K562 treated with DMSO at 1 percent for 24 hours (cell line): ENCODE results near the gene MFN1. TPM values are rescaled to one million over a fixed set of nuclear protein-coding genes. Genes with fewer than 3 reads are reported as not detected.

Experiments
- total RNA-seq: library from RNA; unstranded; fragments of 300-600 nt; gene quantifications from 2 replicates; pipeline ENCODE4 v1.2.3, GENCODE V29; 2022; ENCODE audit warnings: low read depth; ENCODE audit not compliant: insufficient read depth

The MFN1 gene
- 8.8 and 10.2 TPM in 2 replicates for total RNA-seq

DNA sequence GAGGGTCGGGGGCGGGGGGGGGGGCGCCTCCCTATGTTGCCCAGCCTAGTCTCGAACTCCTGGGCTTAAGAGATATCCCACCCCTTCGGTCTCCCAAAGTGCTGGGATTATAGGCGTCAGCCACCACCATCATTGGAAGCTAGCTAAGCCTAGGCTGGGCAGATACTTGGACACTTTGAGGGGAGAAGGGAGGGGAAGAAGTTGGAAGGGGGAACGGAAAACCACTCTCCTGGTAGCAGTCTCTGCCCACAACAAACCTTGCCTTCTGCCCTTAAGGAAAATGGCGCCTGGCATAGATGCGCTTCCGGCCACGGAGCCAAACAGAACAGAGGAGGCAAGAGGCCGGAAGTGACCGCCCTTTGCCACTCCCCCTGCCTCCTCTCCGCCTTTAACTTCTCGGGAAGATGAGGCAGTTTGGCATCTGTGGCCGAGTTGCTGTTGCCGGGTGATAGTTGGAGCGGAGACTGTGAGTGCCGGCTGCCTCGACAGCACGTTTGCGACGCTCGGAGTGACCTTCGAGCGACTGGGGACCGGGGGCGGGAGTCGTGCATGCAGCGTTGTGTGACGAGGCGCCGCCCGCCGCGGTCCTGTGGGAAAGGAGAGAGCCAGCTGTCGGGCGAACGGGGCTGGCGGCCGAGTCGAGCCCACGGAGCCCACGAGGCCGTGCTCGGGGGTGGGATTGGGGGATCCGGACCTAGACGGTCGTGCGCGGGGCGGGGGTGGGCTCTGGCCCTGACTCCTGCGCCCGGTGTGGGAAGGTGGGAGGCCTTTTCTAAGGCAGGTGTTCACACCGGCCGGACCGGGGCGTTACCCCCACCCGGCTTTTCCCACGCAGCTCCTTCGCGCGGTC lies at the start of gene MFN1:
Gene MFN1 (plus strand): TSS at position 365 of the 850 bp plus-strand sequence. CDS start 1,143 bp downstream, outside the sequence.

DNA sequence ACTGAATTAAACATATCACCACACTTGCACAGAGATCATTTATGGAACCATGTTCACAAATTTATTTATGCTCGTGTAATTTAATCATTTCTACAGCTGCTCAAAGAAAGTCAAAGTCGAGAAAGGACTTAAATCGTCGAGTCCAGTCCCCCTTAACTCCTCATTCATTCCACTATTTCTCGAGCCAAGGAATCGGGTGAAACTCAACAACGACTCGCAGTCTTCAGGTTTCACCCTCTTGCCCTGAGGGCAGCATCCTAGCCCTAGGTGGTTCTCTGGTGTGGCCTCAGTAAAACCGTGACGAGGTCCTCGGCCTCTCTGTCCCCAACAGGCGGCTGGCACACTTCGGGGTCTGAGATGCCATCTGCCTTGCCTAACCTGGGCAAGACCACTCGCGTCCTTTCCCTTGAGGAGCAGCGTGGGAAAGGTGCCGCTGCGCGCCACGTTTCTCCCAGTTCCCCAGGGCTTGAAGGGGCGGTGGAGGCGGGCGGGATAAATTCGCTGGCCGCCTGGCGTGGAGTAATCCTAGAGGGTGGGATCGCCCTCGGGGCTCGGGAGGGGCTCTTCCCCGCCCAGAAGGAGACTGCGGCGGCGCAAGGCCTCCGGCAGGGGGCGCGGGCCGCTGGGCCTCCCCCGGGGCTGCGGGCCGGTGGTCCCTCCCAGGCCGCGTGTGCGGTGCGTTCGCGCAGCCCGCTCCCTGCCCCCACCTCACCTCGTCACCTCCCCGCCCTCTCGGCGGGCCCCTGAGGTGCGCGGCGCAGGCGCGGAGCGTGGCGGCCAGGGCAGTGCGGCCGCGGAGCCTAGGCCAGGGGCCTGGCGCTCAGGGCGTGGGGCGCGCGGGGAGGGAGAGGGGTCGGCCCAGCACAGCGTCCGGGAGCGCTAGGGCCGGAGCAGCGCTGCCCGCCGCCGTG lies 25.0 kb upstream of the MFN1 start, which contains the start of gene ZNF639:
Gene ZNF639 (plus strand): TSS at position 746 of the 911 bp plus-strand sequence. CDS start 5,263 bp downstream, outside the sequence.

Other genes with a start within 250 kb of the MFN1 start
- 5.6 and 10.1 TPM in 2 replicates for gene PIK3CA, start 199.4 kb upstream of the MFN1 start, total RNA-seq
- gene KCNMB3, start 96.6 kb upstream of the MFN1 start, total RNA-seq = 4.2 and 5.3 TPM in 2 replicates
- 24.6 and 29.8 TPM in 2 replicates for gene ZNF639, start 24.7 kb upstream of the MFN1 start, total RNA-seq
- 6.8 and 6.9 TPM in 2 replicates for gene GNB4, start 103.8 kb downstream of the MFN1 start, total RNA-seq
- 46.2 and 56.1 TPM in 2 replicates for gene ACTL6A, start 215.2 kb downstream of the MFN1 start, total RNA-seq